RWPE1 (cell line): ENCODE data around the gene RACK1.
A peak's percentile ranks its signal among the peaks of the same experiment; 100 is the strongest.

Experiments
- CTCF ChIA-PET: fragments of 350-600 bp; sonication (Branson Sonifier 250); formaldehyde crosslinking; extraction: SDS; loops from one replicate; lab custom pipeline; 2021; lab: Yijun Ruan, JAX
- POLR2A ChIA-PET: fragments of 400-600 bp; formaldehyde crosslinking; extraction: SDS; loops from one replicate; lab custom pipeline; 2020; ENCODE audit warnings: antibody characterized with exemption; ENCODE audit not compliant: low non-redundant PET; lab: Yijun Ruan, JAX
- DNase-seq: peaks from one replicate; pipeline ENCODE4 v3.0.0; 2012; ENCODE audit warnings: low spot score
- H3K27ac ChIP-seq: fragments of 450-650 bp; 2 replicates; pipeline ENCODE4 v1.5.1; 2017
- CTCF ChIP-seq: fragments of 450-650 bp; conservative IDR thresholded peaks from 2 replicates; pipeline ENCODE4 v1.5.1; 2017; ENCODE audit warnings: low read depth, mild to moderate bottlenecking

Gene RACK1

GRCh38 chr5:181236954-181237641 lies 6.6 kb downstream of the RACK1 start:
- ChIA-PET POLR2A (interaction anchor here (1.0 kb wide), 1 partner anchor 13 kb away, joined by 6 read pairs; the partner anchor contains the start of gene TRIM41), CTCF (interaction anchor here (0.7 kb wide), 1 partner anchor 52 kb away, joined by 6 read pairs; no protein-coding TSS in a partner anchor)
- DNase-seq: no peak
- peak overlapping the region; percentile 44 for H3K27ac ChIP-seq
- TF ChIP-seq CTCF: no peak

- no peak for DNase-seq
- POLR2A ChIA-PET: interaction anchor here (1.0 kb wide), 1 partner anchor 13 kb away, joined by 6 read pairs; the partner anchor contains the start of gene TRIM41
- H3K27ac ChIP-seq: no peak overlapping the region
- TF ChIP-seq CTCF: no peak
- CTCF ChIA-PET: interaction anchor here (0.7 kb wide), 1 partner anchor 52 kb away, joined by 6 read pairs; no protein-coding TSS in a partner anchor
Measured at GRCh38 chr5:181236471-181236870, 7.2 kb downstream of the RACK1 start.

- TF ChIP-seq CTCF: no peak
- peak overlapping the region; percentile 68 for H3K27ac ChIP-seq
- ChIA-PET CTCF (interaction anchor here (0.7 to 1.0 kb wide), 2 partner anchors 51 kb away, joined by 5 to 6 read pairs; no protein-coding TSS in a partner anchor), POLR2A (interaction anchor here (0.9 to 1.3 kb wide), 3 partner anchors 10 to 15 kb away, joined by 3 to 6 read pairs (median 5); partner anchors contain the start of gene TRIM41)
- no peak for DNase-seq
Measured at GRCh38 chr5:181235689-181236366, 7.9 kb downstream of the RACK1 start.

- CTCF ChIA-PET: interaction anchor here (1.0 kb wide), 1 partner anchor 51 kb away, joined by 5 read pairs; no protein-coding TSS in a partner anchor
- TF ChIP-seq CTCF: no peak
- H3K27ac ChIP-seq: peak overlapping the region; percentile 68
- POLR2A ChIA-PET: interaction anchor here (0.9 to 1.3 kb wide), 2 partner anchors 10 to 16 kb away, joined by 3 to 5 read pairs; no protein-coding TSS in a partner anchor
- DNase-seq: no peak
Measured at GRCh38 chr5:181235323-181235688, 8.4 kb downstream of the RACK1 start.

GRCh38 chr5:181234455-181235306 lies 9.0 kb downstream of the RACK1 start:
- no peak for TF ChIP-seq CTCF
- peak overlapping the region; percentile 68 for H3K27ac ChIP-seq
- POLR2A ChIA-PET: interaction anchor here (0.9 to 1.3 kb wide), 2 partner anchors 9 to 17 kb away, joined by 3 to 5 read pairs; no protein-coding TSS in a partner anchor
- DNase-seq: no peak
- CTCF ChIA-PET: interaction anchor here (0.6 to 1.0 kb wide), 2 partner anchors 9 to 50 kb away, joined by 4 to 5 read pairs; no protein-coding TSS in a partner anchor
